GM18526 (cell line): ENCODE results near the gene MICU1.

Experiments
- POLR2A ChIP-seq: IDR thresholded peaks from 3 replicates; pipeline ENCODE4 v1.6.1; 2011; ENCODE audit not compliant: insufficient read length; ENCODE audit errors: extremely low read depth

The MICU1 gene

GRCh38 chr10:72459301-72459700, 166.6 kb downstream of the MICU1 start:
- TF ChIP-seq POLR2A = no peak

GRCh38 chr10:72455889-72456595, 169.8 kb downstream of the MICU1 start:
- no peak for TF ChIP-seq POLR2A

- TF ChIP-seq POLR2A = no peak
Observed at GRCh38 chr10:72449941-72450441, 175.9 kb downstream of the MICU1 start.

GRCh38 chr10:72445851-72446250, 180.0 kb downstream of the MICU1 start:
- no peak for TF ChIP-seq POLR2A

- no peak for TF ChIP-seq POLR2A
Observed at GRCh38 chr10:72435570-72435969, 190.3 kb downstream of the MICU1 start.

- no peak for TF ChIP-seq POLR2A
Observed at GRCh38 chr10:72429931-72430330, 195.9 kb downstream of the MICU1 start.

GRCh38 chr10:72426986-72427385, 198.9 kb downstream of the MICU1 start:
- no peak for TF ChIP-seq POLR2A

GRCh38 chr10:72425133-72425532, 200.7 kb downstream of the MICU1 start:
- no peak for TF ChIP-seq POLR2A

- TF ChIP-seq POLR2A = no peak
Observed at GRCh38 chr10:72424561-72424960, 201.3 kb downstream of the MICU1 start.

GRCh38 chr10:72423426-72423825, 202.5 kb downstream of the MICU1 start:
- TF ChIP-seq POLR2A = no peak

- no peak for TF ChIP-seq POLR2A
Observed at GRCh38 chr10:72421885-72422540, 203.9 kb downstream of the MICU1 start.

- TF ChIP-seq POLR2A = no peak
Observed at GRCh38 chr10:72419241-72419640, 206.6 kb downstream of the MICU1 start.

GRCh38 chr10:72418679-72419078, 207.2 kb downstream of the MICU1 start:
- no peak for TF ChIP-seq POLR2A

- no peak for TF ChIP-seq POLR2A
Observed at GRCh38 chr10:72417971-72418370, 207.9 kb downstream of the MICU1 start.

GRCh38 chr10:72416661-72417060, 209.2 kb downstream of the MICU1 start:
- no peak for TF ChIP-seq POLR2A

- no peak for TF ChIP-seq POLR2A
Observed at GRCh38 chr10:72414642-72415041, 211.2 kb downstream of the MICU1 start.
